ENCODE data around the gene PVR.

Gene PVR

DNA sequence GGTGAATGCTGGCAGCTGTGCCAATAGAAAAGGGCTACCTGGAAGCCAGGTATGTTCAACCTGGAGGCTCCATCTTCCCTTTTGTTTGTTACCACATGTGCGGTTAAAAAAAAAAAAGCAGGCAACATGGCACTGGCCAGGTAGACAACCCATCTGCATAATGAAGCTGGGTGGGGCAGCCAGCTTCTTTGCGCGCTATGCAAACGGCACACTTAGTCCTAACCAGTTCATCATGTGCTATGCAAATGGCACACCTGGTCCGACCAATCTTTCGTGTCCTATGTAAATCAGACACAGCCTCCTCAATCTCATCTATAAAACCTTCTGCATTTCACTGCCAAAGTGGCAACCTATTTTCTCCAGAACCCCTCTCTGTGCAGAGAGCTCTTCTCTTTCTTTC lies 41.6 kb upstream of the PVR start:
- no peak overlapping the region for H3K27ac ChIP-seq
- TF ChIP-seq ZFX (IDR thresholded peaks at IDR 0.05): no peak
- TF ChIP-seq, protein P1, sequence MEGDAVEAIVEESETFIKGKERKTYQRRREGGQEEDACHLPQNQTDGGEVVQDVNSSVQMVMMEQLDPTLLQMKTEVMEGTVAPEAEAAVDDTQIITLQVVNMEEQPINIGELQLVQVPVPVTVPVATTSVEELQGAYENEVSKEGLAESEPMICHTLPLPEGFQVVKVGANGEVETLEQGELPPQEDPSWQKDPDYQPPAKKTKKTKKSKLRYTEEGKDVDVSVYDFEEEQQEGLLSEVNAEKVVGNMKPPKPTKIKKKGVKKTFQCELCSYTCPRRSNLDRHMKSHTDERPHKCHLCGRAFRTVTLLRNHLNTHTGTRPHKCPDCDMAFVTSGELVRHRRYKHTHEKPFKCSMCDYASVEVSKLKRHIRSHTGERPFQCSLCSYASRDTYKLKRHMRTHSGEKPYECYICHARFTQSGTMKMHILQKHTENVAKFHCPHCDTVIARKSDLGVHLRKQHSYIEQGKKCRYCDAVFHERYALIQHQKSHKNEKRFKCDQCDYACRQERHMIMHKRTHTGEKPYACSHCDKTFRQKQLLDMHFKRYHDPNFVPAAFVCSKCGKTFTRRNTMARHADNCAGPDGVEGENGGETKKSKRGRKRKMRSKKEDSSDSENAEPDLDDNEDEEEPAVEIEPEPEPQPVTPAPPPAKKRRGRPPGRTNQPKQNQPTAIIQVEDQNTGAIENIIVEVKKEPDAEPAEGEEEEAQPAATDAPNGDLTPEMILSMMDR (conservative IDR thresholded peaks at IDR 0.05): no peak

DNA sequence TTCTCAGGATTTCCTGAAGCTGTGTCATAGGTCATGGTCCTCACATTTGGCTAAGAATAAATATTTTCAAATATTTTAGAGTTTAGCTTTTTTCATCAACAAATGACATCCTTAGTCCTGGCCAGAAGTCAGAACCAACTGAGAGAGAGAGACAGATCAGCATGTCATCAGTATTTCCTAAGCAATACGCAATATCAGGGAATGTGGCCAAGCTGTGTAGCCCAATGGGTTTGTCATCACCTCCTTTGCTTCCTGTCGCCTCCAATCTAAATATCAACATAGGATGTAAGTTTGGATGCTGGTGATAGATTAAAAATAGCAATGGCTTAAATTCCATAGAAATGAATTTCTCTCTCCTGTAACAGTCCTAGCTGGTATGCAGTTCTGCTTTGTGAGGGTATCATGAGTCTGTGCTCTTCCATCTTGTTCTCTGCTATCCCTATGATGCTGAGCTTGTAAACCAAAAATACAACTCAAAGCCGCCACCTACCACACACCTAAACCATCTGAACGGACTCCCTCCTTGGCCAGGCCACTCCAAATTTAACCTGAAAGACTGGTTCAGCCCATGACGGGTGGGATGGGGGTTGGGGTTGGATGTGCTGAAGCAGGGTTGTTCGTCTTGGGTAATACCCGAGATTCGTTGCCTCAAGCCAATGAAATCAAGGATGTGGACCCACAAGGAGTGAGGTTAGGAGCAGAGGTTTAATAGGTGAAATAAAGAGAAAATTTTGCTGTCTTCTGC lies 40.3 kb upstream of the PVR start:
- no peak overlapping the region for H3K27ac ChIP-seq
- TF ChIP-seq, protein P1 (conservative IDR thresholded peaks at IDR 0.05): no peak
- TF ChIP-seq ZFX (IDR thresholded peaks at IDR 0.05): no peak

DNA sequence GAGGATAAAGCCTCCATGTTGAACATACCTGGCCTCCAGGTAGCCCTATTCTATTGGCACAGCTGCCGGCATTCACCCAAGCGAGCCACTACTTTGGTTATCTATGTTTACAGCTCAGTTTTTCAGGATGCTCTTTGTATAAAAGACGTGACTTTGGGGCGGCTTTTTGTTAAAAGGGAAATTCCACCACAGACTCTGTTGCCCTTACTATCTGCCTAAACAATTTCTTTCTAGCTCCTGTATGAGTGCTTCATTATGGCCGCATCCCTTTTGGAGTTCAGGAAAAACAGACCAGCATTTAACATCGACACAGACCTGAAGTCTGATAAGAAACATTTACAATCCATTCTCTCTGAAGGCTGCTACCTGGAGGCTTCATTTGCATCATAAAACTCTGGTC lies 39.5 kb upstream of the PVR start:
- no peak overlapping the region for H3K27ac ChIP-seq
- no peak for TF ChIP-seq ZFX (IDR thresholded peaks at IDR 0.05)
- TF ChIP-seq, protein P1 (conservative IDR thresholded peaks at IDR 0.05): no peak

DNA sequence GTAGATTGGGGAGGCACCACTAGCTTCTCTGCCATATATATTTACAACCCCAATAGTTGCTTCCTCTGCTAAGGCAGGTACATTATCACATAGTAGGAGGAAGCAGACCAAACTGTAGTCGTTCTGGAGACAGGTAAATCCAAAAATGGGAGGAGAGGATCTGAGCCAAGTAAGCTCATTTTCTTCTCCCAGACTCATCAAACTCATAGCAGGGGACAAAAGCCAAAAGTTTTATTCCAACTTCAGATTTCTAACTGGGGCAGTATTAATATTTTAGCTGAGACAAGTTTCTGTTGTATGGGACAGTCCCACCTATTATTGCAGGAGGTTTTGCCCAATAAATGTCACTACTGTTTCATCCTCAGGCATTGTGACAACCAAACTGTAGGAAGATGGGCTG lies 38.2 kb upstream of the PVR start:
- no peak overlapping the region for H3K27ac ChIP-seq
- TF ChIP-seq, protein P1 (conservative IDR thresholded peaks at IDR 0.05): no peak
- TF ChIP-seq ZFX (IDR thresholded peaks at IDR 0.05): no peak

DNA sequence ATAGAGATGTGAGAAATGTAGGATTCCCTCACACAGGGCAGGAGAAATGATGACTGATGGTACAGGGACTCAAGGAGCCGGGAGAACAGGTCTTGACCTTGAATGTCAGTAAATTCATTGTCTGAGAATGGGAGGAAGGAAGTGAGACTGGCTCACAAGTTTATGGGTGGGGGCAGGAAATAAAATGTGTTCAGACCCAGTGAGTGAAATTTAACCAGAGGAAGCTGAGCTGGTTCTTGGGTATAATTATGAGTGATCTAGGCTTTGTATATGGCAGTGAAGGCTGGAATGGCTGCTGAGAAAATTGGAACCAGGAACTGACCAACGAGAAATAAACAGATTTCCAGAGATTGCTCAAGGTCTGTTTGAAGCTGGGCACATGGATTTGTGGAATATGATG lies 36.7 kb upstream of the PVR start:
- no peak for TF ChIP-seq ZFX (IDR thresholded peaks at IDR 0.05)
- TF ChIP-seq, protein P1 (conservative IDR thresholded peaks at IDR 0.05): no peak
- no peak overlapping the region for H3K27ac ChIP-seq

DNA sequence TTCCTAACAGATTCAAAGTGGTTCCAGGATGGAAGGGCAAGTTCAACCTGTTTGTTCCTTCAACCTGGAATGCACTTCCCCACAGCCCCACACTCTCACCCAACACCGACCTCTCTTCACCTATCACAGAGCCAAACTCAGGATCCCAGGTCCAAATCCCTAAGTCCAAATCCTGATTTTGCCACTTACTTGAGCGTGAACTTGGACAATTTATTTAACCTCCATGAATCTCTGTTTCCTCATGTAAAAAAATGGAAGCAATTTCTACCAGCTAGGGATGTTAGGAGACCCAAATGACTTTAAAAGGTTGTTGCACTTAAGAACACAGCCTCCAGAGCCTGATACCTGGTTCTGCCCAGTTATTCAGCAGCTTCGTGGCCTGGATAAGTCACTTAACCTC lies 35.8 kb upstream of the PVR start:
- no peak overlapping the region for H3K27ac ChIP-seq
- TF ChIP-seq ZFX (IDR thresholded peaks at IDR 0.05): no peak
- TF ChIP-seq, protein P1 (conservative IDR thresholded peaks at IDR 0.05): no peak

DNA sequence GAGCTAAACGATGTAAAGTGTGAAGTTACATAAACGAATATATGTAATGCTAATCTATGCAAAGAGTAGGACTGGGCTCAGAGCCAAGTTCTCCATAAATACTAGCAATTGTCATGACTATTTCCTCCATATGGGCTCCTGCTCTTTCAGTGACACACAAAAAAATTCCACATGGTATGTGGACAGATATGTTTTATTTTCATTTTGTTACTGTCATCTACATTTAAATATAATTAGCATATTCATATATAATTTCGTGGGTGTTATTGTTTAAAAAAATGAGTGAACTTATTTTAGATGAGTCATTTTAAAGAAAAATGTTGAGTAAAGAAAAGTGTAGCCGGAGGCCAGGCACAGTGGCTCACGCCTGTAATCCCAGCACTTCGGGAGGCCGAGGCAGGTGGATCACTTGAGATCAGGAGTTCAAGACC lies 35.3 kb upstream of the PVR start:
- H3K27ac ChIP-seq: no peak overlapping the region
- TF ChIP-seq, protein P1 (conservative IDR thresholded peaks at IDR 0.05): no peak
- no peak for TF ChIP-seq ZFX (IDR thresholded peaks at IDR 0.05)

All from C4-2B (cell line).